Stimulated activated CD8-positive, alpha-beta memory T cell treated with anti-CD3 and anti-CD28 coated beads, Interleukin-4, amount 100 ng/mL, for 1 hour (primary cell): ENCODE results near the gene YTHDF1.
"Not testable (repeated sequence)": the region's sequence is repeated elsewhere in the genome, so short reads cannot be mapped to it uniquely, and the experiment has no call there.

Source experiments
- DNase-seq, 2 donors: peaks; one replicate each; pipeline ENCODE4 v3.0.0-alpha.2; 2020; ENCODE audit warnings: low read depth in 2 of 2, low spot score in 1 of 2

The YTHDF1 gene

DNA sequence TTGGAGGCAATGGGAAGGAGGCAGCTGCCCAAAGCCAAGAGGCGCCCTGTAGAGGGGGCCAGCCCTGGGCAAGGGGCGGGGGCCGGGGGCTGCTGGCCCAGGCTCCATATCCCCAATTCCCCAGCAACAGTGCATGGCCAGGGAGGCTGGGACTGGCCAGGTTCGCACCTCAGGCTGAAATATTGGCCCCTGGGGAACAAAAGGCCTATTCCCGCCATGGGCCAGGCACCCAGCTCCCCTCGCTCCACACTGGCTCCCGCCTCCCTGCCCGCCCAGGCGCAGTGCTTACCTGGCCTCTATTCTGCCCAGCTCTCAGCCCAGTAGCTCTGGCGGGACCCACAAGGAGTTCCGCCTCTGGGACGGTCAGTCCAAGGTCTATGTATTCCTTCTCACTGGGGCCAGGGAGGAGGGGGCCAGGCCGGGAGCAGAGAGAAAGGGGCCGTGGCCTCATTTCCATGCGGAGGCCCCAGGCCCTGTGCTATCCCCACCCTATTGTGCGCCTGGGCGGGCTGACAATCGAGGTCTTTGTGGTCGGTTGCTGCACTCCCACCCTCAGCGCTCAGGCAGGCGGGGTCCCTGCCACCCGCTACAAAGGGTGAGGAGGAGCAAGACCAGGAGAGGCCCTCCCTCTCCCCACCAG lies 42.3 kb downstream of the YTHDF1 start:
- DNase-seq = no peak

DNA sequence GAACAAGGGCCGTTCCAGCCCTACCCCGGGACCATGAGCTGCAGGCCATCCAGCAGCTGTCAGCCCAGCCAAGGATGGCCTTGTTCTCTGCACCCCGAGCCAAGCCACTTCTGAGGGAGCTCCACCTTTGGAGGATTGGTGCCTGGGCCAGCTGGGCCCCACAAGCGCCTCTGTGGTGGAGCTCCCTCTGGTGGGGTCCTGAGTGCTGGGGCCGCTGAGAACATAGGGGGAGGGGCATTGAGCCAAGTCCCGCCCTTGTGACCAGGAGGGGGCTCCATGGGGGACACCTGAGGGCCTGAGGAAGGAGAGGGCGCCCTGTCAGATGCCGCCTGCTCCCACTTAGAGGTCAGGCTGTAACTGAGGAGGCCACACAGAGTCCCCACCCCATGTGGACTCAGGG lies 43.2 kb downstream of the YTHDF1 start:
- DNase-seq = no peak

DNA sequence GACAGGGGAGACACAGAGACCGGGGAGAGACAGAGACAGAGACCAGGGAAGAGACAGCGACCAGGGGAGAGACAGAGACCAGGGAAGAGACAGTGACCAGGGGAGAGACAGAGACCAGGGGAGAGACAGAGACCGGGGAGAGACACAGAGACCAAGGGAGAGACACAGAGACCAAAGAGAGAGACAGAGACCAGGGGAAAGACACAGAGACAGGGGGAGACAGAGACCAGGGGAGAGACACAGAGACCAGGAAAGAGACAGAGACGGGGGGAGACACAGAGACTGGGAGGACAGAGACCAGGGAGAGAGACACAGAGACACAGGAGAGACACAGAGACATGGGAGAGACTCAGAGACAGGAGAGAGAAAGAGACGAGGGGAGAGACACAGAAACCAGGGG lies 43.9 kb downstream of the YTHDF1 start:
- DNase-seq = no peak

DNA sequence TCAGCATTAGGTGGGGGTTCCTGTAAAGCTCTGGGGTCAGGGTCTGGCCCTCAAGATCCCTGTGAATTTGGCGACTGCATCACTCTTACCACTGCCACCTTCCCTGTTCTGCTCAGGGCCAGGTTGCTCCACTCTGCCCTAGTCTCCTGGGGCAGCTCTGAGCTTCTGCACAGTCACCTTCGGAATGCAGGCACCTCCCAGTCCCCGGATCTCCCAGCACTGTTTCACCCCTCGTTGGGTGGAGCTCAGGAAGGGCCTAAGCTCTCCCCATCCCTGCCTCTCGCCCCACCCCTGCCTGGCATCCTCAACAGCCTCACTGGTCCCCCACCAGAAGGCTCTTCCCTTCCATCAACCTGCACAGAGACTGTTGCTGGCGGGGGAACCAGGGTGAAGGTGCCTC lies 46.2 kb downstream of the YTHDF1 start:
- no peak for DNase-seq

DNA sequence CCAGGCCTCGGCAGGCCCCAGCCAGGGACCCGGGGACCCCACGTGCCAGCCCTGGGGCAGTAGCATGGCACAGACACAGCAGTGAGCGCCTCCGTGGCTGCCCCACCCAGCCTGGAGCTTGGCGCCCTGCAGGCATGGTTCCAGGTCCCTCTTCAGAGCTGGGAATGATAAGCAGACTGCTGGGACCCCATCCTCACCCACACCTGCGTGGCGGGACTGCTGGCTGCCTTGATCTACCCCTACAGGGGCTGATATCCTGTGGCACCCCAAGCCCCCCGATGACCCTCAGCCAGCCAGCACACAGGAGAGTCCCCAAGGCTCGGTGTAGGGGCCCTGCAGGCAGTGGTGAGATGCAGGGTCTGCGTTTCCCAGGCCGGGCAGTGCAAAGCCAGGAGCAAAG lies 47.1 kb downstream of the YTHDF1 start:
- DNase-seq = no peak

DNA sequence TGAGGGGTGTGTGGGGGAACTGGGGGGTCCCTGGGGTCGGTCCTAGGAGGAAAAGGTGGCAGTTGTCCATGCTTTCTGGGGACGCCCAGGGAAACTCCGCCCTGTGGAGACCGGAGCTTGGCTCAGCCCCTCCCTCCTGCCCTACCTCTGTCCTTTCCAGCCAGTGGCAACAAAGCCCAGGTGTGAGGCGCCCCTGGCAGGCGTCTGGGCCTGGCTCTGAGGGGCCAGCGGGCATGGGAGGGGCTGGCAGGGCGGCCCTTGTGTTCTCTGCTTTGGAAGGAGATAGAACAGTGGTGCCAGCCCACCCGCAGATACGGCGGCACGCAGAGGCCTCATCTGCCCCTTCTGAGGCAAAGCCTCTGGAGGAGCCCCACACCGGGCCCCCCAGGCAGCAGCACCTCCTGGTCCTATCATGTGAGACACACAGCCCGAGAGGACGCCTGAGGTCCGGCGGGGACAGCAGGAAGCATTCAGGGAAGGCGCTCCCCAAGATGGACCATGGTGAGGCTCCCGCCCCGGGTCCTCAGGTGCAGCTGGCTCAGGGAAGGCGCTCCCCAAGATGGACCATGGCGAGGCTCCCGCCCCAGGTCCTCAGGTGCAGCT lies 47.9 kb downstream of the YTHDF1 start:
- no peak for DNase-seq

DNA sequence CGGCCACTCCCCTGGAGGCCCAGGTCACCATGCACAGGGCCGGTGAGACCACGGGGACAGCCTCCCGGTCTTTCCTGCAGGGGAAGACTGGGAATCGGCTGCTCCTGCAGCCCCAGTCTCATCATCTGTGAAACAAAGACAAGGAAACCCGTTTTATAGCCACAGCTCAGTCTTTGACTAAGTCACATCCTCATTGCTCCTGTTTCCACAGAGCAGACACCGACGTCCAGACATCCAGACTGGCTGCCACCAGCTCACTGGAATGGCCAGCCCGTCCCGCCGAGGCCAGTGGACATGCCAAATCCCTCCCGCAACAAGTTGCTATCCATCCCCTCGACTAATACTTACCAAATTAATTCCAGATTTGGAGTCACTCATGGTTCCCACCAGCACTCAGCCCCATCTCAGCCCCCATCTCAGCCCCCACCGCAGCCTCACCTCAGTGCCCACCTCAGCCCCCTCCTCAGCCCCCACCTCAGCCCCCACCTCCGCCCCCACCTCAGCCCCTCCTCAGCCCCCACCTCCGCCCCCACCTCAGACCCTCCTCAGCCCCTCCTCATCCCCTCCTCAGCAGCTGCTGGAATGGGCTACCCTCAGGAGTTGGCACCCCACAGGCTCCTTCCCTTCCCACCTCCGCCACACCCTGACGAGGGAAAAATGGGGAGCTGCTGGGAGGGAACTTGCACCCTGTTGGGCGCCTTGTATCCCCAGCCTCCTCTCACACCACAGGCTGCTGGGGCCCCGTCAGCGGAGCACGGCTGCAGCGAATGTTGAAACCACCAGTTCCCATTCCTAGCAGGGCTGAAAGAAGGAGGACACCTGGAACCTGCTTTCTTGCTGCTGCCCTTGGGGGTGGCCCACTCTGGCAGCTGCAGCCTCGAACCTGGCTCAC lies 48.7 kb downstream of the YTHDF1 start:
- DNase-seq = no peak

DNA sequence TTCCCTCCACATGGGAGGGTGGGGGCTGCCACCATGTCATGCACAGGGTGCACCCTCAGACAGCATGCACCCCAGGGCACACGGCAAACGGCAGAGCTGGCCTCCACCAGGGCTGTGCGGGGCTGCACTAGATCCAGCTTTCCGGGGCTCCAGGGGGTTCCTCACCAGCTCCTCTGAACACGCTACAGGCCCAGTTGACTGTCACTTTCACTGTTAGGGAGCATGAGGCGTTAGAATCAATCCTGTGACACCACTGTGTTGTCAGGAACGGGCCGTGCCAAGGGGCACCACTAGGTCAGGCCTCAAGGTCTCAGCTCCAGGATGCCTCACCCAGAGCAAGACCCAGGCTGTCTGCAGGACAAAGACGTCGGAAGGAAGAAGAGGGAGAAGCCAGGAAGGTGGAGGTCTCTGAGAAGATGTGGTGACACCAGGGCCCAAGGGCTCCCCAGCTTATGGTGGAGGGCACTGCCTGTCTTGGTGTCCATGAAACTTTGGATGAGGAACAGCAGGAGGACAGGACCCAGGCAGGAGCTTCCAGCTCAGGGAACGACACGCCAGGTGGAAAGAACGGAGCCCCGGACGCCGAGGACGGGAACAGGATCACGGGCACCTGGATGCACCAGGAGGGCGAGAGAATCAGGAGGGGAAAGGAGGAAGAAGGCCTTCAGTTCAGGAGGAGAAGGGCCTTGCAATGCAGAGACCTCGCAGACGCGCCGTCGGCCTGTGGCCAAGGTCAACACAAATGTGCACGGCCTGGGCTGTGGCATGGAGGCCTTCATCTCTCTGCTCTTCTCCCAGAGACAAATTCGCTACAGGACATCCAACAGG lies 49.5 kb downstream of the YTHDF1 start:
- no peak for DNase-seq

DNA sequence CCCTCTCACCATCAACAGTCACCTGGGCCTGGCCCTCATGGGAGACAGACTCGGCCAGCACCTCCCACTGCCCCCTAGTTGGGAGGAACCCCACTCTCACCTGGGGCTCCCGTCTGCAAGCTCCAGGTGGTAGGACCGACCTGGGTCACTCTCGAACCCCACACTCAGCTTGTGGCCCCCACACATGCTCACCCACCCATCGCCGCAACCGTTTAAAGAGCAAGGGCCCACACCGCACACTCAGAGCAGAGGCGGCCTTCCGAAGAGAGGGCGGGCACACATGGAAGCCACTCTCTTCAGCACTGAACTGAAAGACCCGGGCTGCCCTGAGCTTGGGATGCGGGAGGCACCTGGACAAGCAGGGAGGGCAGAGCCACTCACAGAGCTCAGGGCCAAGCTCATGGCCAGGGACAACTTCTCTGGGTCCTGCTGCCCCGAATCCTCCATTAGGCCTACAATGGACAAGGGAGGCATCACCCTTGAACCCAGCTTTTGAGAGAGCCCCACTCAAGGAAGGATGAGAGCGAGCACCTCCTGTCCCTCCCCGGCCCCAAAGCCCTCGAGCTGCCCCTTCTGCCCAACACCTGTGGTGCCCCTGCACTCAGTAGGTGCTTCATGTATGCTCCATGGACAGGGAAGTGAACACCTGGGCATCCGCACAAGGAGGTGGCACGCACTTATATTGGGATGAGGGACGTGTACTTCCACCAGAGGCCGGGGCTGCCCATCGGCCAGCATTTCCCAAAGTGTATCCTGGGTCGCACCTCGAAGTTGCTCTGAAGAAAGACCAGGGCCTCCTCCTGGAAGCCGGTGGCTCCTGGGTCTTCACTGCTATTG lies 50.4 kb downstream of the YTHDF1 start:
- no peak for DNase-seq

DNA sequence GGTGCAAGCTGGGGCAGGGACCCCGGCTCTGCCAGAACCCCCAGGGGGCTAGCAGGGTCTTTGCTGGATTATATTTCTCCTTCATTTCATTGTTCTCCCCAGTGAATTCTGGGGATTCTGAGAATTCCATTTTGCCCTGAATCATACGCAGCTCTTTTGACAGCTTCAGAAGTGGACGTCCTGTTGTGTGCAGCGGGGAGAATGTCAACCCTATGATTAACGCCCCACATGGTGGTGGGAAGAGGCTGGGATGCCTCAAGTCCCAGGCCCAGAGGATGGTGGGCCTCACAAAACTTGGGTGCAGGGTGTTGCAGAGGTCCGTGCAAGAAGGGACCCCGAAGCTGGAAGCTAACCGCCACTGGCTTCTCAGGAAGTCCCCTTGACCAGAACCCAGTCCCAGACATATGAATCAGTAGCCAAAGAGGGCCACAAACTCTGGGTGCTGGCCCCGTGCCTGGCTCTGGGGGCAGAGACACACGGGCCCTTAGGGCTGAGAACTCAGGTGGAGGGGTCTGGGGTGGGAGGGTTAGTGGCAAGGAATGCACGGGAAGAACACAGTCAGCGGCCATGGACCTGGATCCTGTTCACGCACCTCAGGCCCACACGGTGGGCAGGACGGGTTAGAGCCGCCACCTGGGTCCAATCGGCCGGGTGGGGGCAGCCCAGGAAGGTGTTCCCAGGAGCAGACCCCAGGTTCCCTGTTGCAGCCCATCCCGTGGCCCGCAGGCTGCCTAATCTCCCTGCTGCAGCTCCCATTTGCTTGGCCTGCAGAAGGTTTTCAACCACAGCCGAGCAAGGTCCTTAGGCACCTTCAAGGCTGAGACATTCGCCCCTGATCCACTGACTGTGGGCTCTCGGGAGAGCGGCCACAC lies 51.2 kb downstream of the YTHDF1 start:
- DNase-seq = no peak

DNA sequence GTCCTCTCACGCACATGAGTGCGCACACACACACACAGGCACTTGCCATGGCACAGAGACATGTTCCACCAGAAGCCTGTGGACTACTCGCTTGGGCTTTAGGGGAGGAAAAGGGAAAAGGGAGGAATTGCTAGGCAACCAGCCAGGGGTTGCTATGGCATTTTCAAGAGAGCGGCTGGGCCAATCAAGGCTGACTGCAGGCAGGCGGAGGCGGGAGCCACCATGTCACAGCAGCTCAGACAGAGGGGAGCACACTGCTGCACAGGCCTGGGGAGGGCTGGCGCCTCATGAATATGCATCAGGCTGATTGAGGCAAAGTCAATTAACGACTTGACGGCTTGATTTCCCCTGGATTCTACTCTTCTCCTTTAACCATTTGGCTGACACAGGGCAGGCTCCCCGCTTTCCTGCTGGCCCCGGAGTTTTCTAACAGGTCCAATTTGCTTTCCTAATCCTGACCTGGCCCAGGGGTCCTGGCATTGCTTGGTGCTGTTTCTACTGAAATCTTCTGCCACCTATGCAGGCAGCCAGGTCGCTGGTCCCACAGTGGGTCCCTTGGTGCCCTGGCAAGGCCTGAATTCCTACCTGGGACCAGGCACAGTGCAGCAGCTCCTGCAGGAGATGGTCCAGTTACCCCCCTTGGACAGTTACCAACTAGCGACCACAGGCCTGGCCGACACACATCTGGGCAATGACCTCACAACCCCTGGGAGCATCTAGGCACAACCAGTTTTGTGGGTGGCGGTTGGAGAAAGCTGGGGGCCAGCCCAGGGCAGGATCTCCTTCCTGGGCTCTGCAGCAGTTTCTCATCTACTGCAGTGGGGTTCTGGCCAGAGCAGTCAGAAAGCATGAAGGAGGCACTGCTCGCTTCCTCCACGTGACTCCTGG lies 52.1 kb downstream of the YTHDF1 start:
- DNase-seq = no peak

DNA sequence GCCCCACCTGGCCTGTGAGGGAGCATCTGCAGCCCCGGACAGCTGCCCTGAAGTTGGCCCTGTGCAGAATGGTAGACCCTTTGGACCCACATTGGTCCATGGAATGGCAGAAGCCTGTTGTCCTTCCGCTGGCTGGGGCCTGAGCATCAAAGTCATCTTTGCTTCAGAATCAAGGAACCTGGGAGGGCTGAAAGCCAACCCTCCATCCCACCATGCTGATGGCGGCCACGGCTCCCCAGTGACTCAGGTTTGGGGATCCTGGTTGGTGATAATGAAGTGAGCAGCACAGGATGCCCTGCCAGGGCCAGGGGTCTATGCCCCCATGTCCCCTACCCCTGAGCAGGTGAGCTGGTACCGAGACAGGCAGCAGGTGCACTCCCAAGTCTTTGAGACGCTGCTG lies 52.8 kb downstream of the YTHDF1 start:
- no peak for DNase-seq

DNA sequence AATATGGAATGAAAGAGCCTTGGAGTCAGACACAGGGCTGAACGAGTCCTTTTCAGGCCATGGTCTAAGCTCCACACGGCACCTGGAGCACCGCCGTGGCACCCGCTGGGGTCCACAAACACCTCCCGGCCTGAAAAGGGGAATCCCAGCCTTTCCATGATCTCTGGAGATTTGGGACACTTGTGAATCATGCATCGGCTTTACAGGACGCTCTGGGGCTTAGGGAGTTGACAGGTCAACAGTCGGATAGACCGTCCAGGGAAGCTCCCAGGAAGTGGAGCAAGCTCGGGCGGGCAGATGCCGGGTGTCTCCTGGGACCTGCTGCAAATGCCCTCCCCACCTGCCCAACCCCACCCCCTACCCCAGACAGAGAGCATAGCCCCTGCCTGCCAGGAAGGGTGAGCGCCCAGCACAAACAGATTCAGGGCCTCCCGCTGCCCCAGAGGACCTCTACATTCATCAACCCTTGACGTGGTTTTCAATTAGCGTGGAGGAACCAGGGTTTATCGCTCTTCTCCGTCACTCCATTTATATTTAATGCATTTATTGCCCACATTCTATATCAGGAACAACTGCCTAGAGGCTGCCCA lies 53.6 kb downstream of the YTHDF1 start:
- DNase-seq = no peak

DNA sequence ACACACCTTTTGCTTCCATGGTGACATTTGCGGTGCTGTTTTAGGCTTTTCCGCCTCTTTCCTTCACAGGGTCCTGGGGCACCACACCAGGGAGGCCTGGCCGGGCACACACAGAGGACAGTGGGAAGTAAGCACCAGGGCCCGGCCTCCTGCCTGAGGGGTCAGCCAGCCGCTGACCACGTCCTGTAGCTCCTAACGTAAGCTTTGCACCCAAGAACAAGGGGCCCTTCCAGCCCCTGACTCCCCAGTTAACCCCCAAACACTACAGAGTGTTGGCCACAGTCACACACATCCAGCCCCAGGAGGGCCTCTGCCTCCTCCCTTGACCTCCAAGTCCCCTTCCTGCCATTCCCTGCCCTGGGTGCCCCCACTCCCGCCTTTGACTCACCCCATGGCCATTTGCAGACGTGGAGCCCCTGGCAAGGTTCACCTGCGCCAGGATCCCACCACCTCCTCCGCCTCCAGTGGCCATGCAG lies 54.7 kb downstream of the YTHDF1 start:
- DNase-seq = no peak

DNA sequence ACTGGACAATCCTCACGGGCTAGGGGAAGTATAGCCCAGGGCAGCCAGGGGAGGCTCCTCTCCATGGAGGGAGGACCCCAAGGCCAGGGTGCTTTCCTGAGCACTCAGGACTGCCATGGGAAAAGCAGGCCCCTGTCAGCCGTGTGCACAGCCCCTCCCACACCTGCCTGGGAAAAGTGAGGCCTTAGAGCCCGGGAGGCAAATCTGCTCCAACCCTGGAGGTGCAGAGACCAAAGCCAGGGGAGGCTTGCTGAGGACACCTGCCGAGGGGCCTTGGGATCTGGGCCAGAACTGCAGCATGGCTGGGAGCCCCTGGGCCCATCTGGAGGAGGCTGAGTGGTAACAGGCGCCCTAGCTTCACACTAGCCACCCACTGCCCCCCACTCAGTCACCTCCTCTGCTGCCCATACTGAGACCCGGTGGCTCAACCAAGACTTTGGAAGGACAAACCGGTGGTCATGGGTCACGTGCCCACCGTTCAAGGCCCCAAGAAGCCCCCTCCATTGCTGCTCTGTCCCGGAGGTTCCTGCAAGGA lies 55.2 kb downstream of the YTHDF1 start:
- DNase-seq = no peak

DNA sequence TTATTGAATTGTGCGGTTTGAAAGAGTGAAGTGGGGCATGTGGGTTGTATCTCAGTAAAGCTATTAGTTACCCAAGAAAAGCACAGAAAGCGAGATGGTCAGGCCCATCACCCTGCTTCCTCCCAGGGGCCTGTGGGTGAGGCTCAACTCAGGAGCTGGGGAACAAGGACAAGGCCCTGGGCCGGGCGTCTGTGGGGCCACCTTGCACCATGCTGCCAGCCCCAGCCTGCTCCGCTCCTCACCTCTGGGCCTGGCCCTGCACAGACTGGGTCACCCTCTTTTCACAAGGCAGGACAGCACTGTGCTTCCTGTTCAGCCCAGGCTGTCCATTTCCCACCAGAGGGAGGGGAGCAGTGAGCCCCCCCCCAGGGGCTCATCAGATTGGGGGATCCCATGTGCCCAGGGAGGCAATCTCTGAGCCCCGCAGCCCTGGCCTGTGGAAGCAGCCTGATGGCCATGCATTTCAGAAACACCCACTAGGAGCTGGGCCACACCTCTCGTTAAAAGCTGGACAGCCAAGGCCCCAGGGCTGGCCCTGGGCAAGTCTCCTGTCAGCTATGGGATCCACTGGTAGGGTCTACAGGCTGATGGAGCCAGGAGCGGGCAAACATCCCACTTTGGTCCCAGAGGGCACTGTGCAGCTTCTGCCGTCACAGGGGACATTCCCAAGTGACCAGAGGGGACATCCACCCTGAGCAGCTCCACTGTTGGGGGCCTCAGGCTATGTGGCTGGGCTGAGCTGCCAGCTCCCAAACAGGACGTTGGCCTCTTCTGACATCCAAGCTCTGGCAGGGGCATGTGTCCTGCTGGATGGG lies 55.9 kb downstream of the YTHDF1 start:
- no peak for DNase-seq

DNA sequence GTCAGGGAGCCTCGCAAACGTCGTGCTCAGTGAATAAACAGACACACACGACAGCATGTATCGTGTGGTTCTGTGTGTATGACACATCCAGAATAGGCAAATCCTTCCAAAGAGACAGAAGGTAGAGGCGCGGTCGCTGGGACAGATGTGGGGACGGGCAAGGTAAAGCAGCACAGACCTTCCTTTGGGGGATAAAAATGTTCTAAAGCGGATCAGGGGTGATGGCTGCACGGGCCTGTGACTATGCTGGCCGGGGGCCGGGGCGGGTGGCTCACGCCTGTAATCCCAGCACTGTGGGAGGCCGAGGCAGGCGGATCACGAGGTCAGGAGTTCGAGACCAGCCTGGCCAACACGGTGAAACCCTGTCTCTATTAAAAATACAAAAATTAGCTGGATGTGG lies 56.7 kb downstream of the YTHDF1 start:
- DNase-seq = not testable (repeated sequence)
